Smooth muscle cell (in vitro differentiated cells): ENCODE data around the gene FSTL5. TPM values are rescaled to one million over a fixed set of nuclear protein-coding genes. Genes with fewer than 3 reads are reported as not detected.
"Not testable (repeated sequence)": the region's sequence is repeated elsewhere in the genome, so short reads cannot be mapped to it uniquely, and the experiment has no call there.

Experiments
- DNase-seq: peaks from one replicate; lab custom pipeline; 2025; ENCODE audit not compliant: unreplicated experiment; lab: John Stamatoyannopoulos, UW
- H2AFZ ChIP-seq: fragments of 200-600 bp; sonication (generic); 2 replicates; pipeline ENCODE4 v1.6.0; 2016; ENCODE audit warnings: antibody characterized with exemption, low read depth, mild to moderate bottlenecking
- H3F3A ChIP-seq: fragments of 200-600 bp; sonication (generic); 2 replicates; pipeline ENCODE4 v1.6.0; 2017; ENCODE audit warnings: antibody characterized with exemption, low read depth
- H3K27ac ChIP-seq: fragments of 200-600 bp; sonication (generic); 2 replicates; pipeline ENCODE4 v1.5.1; 2016; ENCODE audit warnings: low read depth, mild to moderate bottlenecking
- H3K27me3 ChIP-seq: fragments of 200-600 bp; sonication (generic); 2 replicates; pipeline ENCODE4 v1.6.1; 2016; ENCODE audit warnings: low read depth, mild to moderate bottlenecking
- H3K36me3 ChIP-seq: fragments of 200-600 bp; sonication (generic); 2 replicates; pipeline ENCODE4 v1.5.1; 2016; ENCODE audit warnings: low read depth
- H3K4me1 ChIP-seq: fragments of 200-600 bp; sonication (generic); 2 replicates; pipeline ENCODE4 v1.5.1; 2016; ENCODE audit warnings: low read depth
- H3K4me2 ChIP-seq: fragments of 200-600 bp; sonication (generic); 2 replicates; pipeline ENCODE4 v1.6.0; 2016; ENCODE audit warnings: mild to moderate bottlenecking
- H3K4me3 ChIP-seq: fragments of 200-600 bp; sonication (generic); 2 replicates; pipeline ENCODE4 v1.5.1; 2016; ENCODE audit warnings: mild to moderate bottlenecking
- H3K79me2 ChIP-seq: fragments of 200-600 bp; sonication (generic); 2 replicates; pipeline ENCODE4 v1.6.0; 2016; ENCODE audit warnings: low read depth, mild to moderate bottlenecking
- H3K9ac ChIP-seq: fragments of 200-600 bp; sonication (generic); 2 replicates; pipeline ENCODE4 v1.6.0; 2016; ENCODE audit warnings: low read depth
- H3K9me3 ChIP-seq: fragments of 200-600 bp; sonication (generic); replicated peaks from 2 replicates; pipeline ENCODE4 v1.5.1; 2016; ENCODE audit warnings: low read depth
- H4K20me1 ChIP-seq: fragments of 200-600 bp; sonication (generic); 2 replicates; pipeline ENCODE4 v1.6.0; 2016; ENCODE audit warnings: low read depth
- CTCF ChIP-seq: fragments of 200-600 bp; sonication (generic); IDR thresholded peaks from 2 replicates; pipeline ENCODE4 v1.5.1; 2017; ENCODE audit warnings: borderline replicate concordance, mild to moderate bottlenecking, antibody characterized with exemption; ENCODE audit not compliant: insufficient read depth, poor library complexity, severe bottlenecking
- WGBS: methylation state at CpG from one replicate; pipeline ENCODE4 v1.1.7; 2016; ENCODE audit warnings: low lambda C conversion rate; 5-methylcytosine and 5-hydroxymethylcytosine counted together
- polyA plus RNA-seq: library from polyadenylated mRNA; unstranded; fragments of >200 nt; fragmentation: Nextera tagmentation; extraction: Ambion mirVana; gene quantifications from 2 replicates; pipeline ENCODE4 v1.2.1, GENCODE V29; 2016
- total RNA-seq: library from RNA; depleted of rRNA; stranded (reverse); fragments of >200 nt; gene quantifications from 2 replicates; pipeline ENCODE4 v1.2.3, GENCODE V29; 2014

Gene FSTL5
- total RNA-seq (0.04 TPM in 1 of 2 replicates, not detected in the other), polyA plus RNA-seq (not detected in 2 replicates)

GRCh38 chr4:162163892-162164759, at the start of gene FSTL5:
Gene FSTL5, minus strand, starts transcription at chr4:162164000. Its CDS starts 52,604 bp downstream, at chr4:162111396.
- Histone ChIP-seq H3K9ac (no peak within 1 kb of the TSS), H2AFZ (peak within 1 kb of the TSS; percentile 64), H3F3A (no peaks in the 10 kb centered on the region), H3K4me3 (peak within 1 kb of the TSS; percentile 52), H3K27ac (no peak within 1 kb of the TSS), H4K20me1 (no peaks in the 10 kb centered on the region), H3K4me1 (peaks cover 5% of the 10 kb centered on the region), H3K36me3 (no peaks in the 10 kb centered on the region), H3K27me3 (no peaks in the 10 kb centered on the region), H3K9me3 (no peaks in the 10 kb centered on the region), H3K4me2 (peak within 1 kb of the TSS; percentile 85), H3K79me2 (no peaks in the 10 kb centered on the region)
- no peak for TF ChIP-seq CTCF
- WGBS = 3% methylated on average over 39 of the region's 39 CpGs
- peak; percentile 29 for DNase-seq

GRCh38 chr4:162209706-162210105, 45.9 kb upstream of the FSTL5 start:
- Histone ChIP-seq H3K4me1 (no peaks in the 10 kb centered on the region), H3K9ac (no peak overlapping the region), H2AFZ (no peak overlapping the region), H3K36me3 (no peaks in the 10 kb centered on the region), H4K20me1 (no peaks in the 10 kb centered on the region), H3K79me2 (no peaks in the 10 kb centered on the region), H3K27ac (no peak overlapping the region), H3K4me2 (no peak overlapping the region), H3K4me3 (no peak overlapping the region), H3K9me3 (no peaks in the 10 kb centered on the region), H3F3A (no peaks in the 10 kb centered on the region), H3K27me3 (no peaks in the 10 kb centered on the region)
- TF ChIP-seq CTCF = no peak
- 84% methylated on average over 2 of the region's 2 CpGs for WGBS
- no peak for DNase-seq

- not testable (repeated sequence) for H3K9ac ChIP-seq, H3K4me2 ChIP-seq, H3K27me3 ChIP-seq, H3K79me2 ChIP-seq, DNase-seq, H3K9me3 ChIP-seq, H3K4me3 ChIP-seq, H4K20me1 ChIP-seq, H2AFZ ChIP-seq, H3K4me1 ChIP-seq, H3K27ac ChIP-seq, H3F3A ChIP-seq, H3K36me3 ChIP-seq
- 98% methylated on average over 32 of the region's 32 CpGs for WGBS
Observed at GRCh38 chr4:162203478-162203877, 39.7 kb upstream of the FSTL5 start.

GRCh38 chr4:162201673-162202072, 37.9 kb upstream of the FSTL5 start:
- no peak for DNase-seq
- Histone ChIP-seq H2AFZ (no peak overlapping the region), H3K36me3 (no peaks in the 10 kb centered on the region), H3K4me2 (no peak overlapping the region), H3K9ac (no peak overlapping the region), H4K20me1 (no peaks in the 10 kb centered on the region), H3K9me3 (no peaks in the 10 kb centered on the region), H3K4me3 (no peak overlapping the region), H3F3A (no peaks in the 10 kb centered on the region), H3K4me1 (no peaks in the 10 kb centered on the region), H3K79me2 (no peaks in the 10 kb centered on the region), H3K27ac (no peak overlapping the region), H3K27me3 (no peaks in the 10 kb centered on the region)
- WGBS = 58% methylated on average over 2 of the region's 2 CpGs
- TF ChIP-seq CTCF = no peak
